HepG2 (cell line): ENCODE data around the gene DUSP15. TPM values are rescaled to one million over a fixed set of nuclear protein-coding genes. Genes with fewer than 3 reads are reported as not detected.
A peak's percentile ranks its signal among the peaks of the same experiment; 100 is the strongest.

Source experiments
- ARHGAP35 ChIP-seq: sonication (generic); formaldehyde crosslinking; IDR thresholded peaks from 2 replicates; pipeline ENCODE4 v1.9.0; 2022; ENCODE audit warnings: mild to moderate bottlenecking, inconsistent platforms, moderate library complexity, missing genetic modification reagents, borderline replicate concordance
- ATAD3A ChIP-seq: sonication (generic); formaldehyde crosslinking; IDR thresholded peaks from 2 replicates; pipeline ENCODE4 v1.4.0; 2020; ENCODE audit warnings: missing genetic modification reagents
- CENPT ChIP-seq: sonication (generic); formaldehyde crosslinking; IDR thresholded peaks from 2 replicates; pipeline ENCODE4 v1.8.0; 2022; ENCODE audit warnings: low read depth, mild to moderate bottlenecking, moderate library complexity, missing genetic modification reagents
- EP300 ChIP-seq, 3 experiments: sonication (generic) in 1 of 3; formaldehyde crosslinking in 1 of 3; IDR thresholded peaks; 2 replicates each; pipeline versions ENCODE4 v1.5.1 to v1.6.1; 2011 to 2020; ENCODE audit warnings: low read depth in 2 of 3, low read length in 2 of 3, borderline replicate concordance in 1 of 3, improper control_type of control experiment in 1 of 3, mild to moderate bottlenecking in 1 of 3, missing genetic modification reagents in 1 of 3, moderate library complexity in 1 of 3
- GPN1 ChIP-seq: sonication (generic); formaldehyde crosslinking; IDR thresholded peaks from 2 replicates; pipeline ENCODE4 v1.5.1; 2020; ENCODE audit warnings: missing genetic modification reagents, borderline replicate concordance
- KDM4B ChIP-seq: sonication (generic); formaldehyde crosslinking; IDR thresholded peaks from 2 replicates; pipeline ENCODE4 v1.4.0; 2020; ENCODE audit warnings: missing genetic modification reagents
- POLR2A ChIP-seq, 2 experiments: IDR thresholded peaks; 2 replicates each; pipeline ENCODE4 v1.6.1; 2011; ENCODE audit warnings: low read depth in 2 of 2, low read length in 2 of 2, mild to moderate bottlenecking in 1 of 2, moderate library complexity in 1 of 2; ENCODE audit not compliant: insufficient read depth in 1 of 2
- TAF15 ChIP-seq: fragments of 200-400 bp; formaldehyde crosslinking; IDR thresholded peaks from one replicate; pipeline ENCODE4 v1.6.1; 2018; ENCODE audit warnings: mild to moderate bottlenecking, low read depth, low read length; ENCODE audit not compliant: poor library complexity, severe bottlenecking
- TRIM24 ChIP-seq: sonication (generic); formaldehyde crosslinking; IDR thresholded peaks from 2 replicates; pipeline ENCODE4 v1.8.0; 2022; ENCODE audit warnings: mild to moderate bottlenecking, missing genetic modification reagents
- ZMYM4 ChIP-seq: sonication (generic); formaldehyde crosslinking; IDR thresholded peaks from 2 replicates; pipeline ENCODE4 v1.8.1; 2023; ENCODE audit warnings: mild to moderate bottlenecking, missing genetic modification reagents
- ZNF552 ChIP-seq: sonication (generic); formaldehyde crosslinking; IDR thresholded peaks from 2 replicates; pipeline ENCODE4 v1.9.0; 2022; ENCODE audit warnings: missing genetic modification reagents, mild to moderate bottlenecking, borderline replicate concordance
- ZNF619 ChIP-seq: sonication (generic); formaldehyde crosslinking; IDR thresholded peaks from 2 replicates; pipeline ENCODE4 v1.4.0; 2020; ENCODE audit warnings: mild to moderate bottlenecking, missing genetic modification reagents
- ZNF709 ChIP-seq: sonication (generic); formaldehyde crosslinking; IDR thresholded peaks from 2 replicates; pipeline ENCODE4 v1.5.0; 2020; ENCODE audit warnings: mild to moderate bottlenecking, missing genetic modification reagents
- ZNF720 ChIP-seq: sonication (generic); formaldehyde crosslinking; IDR thresholded peaks from 2 replicates; pipeline ENCODE4 v1.4.0; 2020; ENCODE audit warnings: missing genetic modification reagents
- ZNF749 ChIP-seq: sonication (generic); formaldehyde crosslinking; IDR thresholded peaks from 2 replicates; pipeline ENCODE4 v1.8.0; 2022; ENCODE audit warnings: mild to moderate bottlenecking, missing genetic modification reagents, moderate library complexity, borderline replicate concordance
- polyA plus RNA-seq, 8 experiments: library from polyadenylated mRNA; depleted of rRNA in 3 of 8; stranded (reverse) in 7 of 8; unstranded in 1 of 8; fragments of >200 nt; fragmentation: Illumina TruSeq in 4 of 8; extraction: Trizol in 4 of 8; gene quantifications; 2 replicates each; pipeline versions ENCODE4 v1.2.1 to v1.2.3, GENCODE V29; 2011 to 2016; ENCODE audit warnings: low read depth in 4 of 8, missing spikeins in 1 of 8, mixed read lengths in 1 of 8; ENCODE audit not compliant: insufficient read depth in 1 of 8
- total RNA-seq, 5 experiments: library from RNA; depleted of rRNA; stranded (reverse); fragments of >200 nt; fragmentation: Illumina TruSeq; extraction: Trizol; gene quantifications; 2 replicates each; pipeline ENCODE4 v1.2.3, GENCODE V29; 2016; ENCODE audit warnings: low read depth in 1 of 5
- TF ChIP-seq, protein P1 (sequence below): sonication (generic); formaldehyde crosslinking; IDR thresholded peaks from 2 replicates; pipeline ENCODE4 v1.4.0; 2020; ENCODE audit warnings: missing genetic modification reagents, borderline replicate concordance
- TF ChIP-seq, protein P2 (sequence below): sonication (generic); formaldehyde crosslinking; IDR thresholded peaks from 2 replicates; pipeline ENCODE4 v1.9.0; 2021; ENCODE audit warnings: missing genetic modification reagents, borderline replicate concordance
- TF ChIP-seq, protein P3 (sequence below): IDR thresholded peaks from 2 replicates; pipeline ENCODE4 v1.6.1; 2018; ENCODE audit warnings: missing genetic modification reagents
- TF ChIP-seq, protein P4 (sequence below): IDR thresholded peaks from 2 replicates; pipeline ENCODE4 v1.6.1; 2016; ENCODE audit warnings: mild to moderate bottlenecking

DUSP15 gene
- total and polyA plus RNA-seq, 2 of the 13 experiments (the other 11 are each of a cell fraction or from before 2014, with no cell fraction given) = 0.17 to 0.93 TPM

DNA sequence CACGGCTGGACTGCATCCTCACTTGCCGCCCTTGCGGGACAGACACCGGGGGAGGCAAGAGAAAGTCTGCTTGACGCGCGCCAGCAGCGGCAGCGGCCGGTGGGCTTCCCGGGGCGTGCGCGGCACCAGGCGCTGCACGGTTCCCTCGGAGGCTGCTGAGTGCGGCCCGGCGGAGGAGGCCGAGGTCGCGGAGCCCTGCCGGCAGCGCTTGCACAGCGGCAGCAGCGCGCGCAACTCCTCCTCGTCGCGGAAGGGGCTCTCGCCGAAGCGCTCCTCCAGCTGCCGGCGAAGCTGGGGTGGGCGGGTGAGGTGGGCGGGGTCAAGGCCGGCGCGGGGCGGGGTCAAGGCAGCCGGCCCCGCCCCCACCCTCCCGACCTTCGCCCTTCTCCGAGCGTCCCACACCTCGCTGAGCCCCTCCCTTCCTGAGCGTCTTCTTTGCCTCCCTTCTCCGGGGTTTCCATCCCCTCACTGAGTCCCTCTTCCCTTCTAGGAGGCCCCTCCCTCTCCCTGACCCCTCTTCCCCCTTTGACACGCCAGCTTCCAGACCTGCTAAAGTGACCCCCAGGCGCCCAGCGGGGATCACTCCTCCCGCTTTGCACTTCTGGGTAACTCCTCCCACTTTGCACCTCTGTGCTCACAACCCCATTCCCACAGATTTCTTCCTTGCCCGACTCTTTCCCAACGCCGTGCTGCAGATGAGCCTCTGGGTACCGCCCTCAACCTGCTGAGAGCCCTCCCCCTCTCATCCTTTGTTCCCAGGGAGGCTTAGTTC lies 8.8 kb downstream of the DUSP15 start (continued):
- TF ChIP-seq TRIM24 (CRISPR knock-in tag) = no peak
- TF ChIP-seq ZNF709 (CRISPR knock-in tag) = no peak
- TF ChIP-seq POLR2A (IDR thresholded peaks at IDR 0.05; ENCODE audit: insufficient read depth in 1 of 2, low read depth in 2 of 2, low read length in 2 of 2) = no peak
- peak; percentile 5; the same call in 1 of the 2 replicates for TF ChIP-seq ZNF552 (CRISPR knock-in tag)
- 0 out of 2 replicates have a peak, but pooled peaks have one; percentile 45 for TF ChIP-seq ZNF619 (CRISPR knock-in tag)
- TF ChIP-seq ZNF749 (CRISPR knock-in tag) = no peak
- no peak for TF ChIP-seq CENPT (CRISPR knock-in tag)
- no peak for TF ChIP-seq GPN1 (CRISPR knock-in tag)
- TF ChIP-seq, protein P1, sequence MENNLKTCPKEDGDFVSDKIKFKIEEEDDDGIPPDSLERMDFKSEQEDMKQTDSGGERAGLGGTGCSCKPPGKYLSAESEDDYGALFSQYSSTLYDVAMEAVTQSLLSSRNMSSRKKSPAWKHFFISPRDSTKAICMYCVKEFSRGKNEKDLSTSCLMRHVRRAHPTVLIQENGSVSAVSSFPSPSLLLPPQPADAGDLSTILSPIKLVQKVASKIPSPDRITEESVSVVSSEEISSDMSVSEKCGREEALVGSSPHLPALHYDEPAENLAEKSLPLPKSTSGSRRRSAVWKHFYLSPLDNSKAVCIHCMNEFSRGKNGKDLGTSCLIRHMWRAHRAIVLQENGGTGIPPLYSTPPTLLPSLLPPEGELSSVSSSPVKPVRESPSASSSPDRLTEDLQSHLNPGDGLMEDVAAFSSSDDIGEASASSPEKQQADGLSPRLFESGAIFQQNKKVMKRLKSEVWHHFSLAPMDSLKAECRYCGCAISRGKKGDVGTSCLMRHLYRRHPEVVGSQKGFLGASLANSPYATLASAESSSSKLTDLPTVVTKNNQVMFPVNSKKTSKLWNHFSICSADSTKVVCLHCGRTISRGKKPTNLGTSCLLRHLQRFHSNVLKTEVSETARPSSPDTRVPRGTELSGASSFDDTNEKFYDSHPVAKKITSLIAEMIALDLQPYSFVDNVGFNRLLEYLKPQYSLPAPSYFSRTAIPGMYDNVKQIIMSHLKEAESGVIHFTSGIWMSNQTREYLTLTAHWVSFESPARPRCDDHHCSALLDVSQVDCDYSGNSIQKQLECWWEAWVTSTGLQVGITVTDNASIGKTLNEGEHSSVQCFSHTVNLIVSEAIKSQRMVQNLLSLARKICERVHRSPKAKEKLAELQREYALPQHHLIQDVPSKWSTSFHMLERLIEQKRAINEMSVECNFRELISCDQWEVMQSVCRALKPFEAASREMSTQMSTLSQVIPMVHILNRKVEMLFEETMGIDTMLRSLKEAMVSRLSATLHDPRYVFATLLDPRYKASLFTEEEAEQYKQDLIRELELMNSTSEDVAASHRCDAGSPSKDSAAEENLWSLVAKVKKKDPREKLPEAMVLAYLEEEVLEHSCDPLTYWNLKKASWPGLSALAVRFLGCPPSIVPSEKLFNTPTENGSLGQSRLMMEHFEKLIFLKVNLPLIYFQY = no peak; the same call in 1 of the 2 replicates
- TF ChIP-seq, protein P2, sequence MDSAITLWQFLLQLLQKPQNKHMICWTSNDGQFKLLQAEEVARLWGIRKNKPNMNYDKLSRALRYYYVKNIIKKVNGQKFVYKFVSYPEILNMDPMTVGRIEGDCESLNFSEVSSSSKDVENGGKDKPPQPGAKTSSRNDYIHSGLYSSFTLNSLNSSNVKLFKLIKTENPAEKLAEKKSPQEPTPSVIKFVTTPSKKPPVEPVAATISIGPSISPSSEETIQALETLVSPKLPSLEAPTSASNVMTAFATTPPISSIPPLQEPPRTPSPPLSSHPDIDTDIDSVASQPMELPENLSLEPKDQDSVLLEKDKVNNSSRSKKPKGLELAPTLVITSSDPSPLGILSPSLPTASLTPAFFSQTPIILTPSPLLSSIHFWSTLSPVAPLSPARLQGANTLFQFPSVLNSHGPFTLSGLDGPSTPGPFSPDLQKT = no peak
- TF ChIP-seq, protein P3, sequence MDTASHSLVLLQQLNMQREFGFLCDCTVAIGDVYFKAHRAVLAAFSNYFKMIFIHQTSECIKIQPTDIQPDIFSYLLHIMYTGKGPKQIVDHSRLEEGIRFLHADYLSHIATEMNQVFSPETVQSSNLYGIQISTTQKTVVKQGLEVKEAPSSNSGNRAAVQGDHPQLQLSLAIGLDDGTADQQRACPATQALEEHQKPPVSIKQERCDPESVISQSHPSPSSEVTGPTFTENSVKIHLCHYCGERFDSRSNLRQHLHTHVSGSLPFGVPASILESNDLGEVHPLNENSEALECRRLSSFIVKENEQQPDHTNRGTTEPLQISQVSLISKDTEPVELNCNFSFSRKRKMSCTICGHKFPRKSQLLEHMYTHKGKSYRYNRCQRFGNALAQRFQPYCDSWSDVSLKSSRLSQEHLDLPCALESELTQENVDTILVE (CRISPR knock-in tag) = peak; percentile 58; the same call in 1 of the 2 replicates
- TF ChIP-seq, protein P4, sequence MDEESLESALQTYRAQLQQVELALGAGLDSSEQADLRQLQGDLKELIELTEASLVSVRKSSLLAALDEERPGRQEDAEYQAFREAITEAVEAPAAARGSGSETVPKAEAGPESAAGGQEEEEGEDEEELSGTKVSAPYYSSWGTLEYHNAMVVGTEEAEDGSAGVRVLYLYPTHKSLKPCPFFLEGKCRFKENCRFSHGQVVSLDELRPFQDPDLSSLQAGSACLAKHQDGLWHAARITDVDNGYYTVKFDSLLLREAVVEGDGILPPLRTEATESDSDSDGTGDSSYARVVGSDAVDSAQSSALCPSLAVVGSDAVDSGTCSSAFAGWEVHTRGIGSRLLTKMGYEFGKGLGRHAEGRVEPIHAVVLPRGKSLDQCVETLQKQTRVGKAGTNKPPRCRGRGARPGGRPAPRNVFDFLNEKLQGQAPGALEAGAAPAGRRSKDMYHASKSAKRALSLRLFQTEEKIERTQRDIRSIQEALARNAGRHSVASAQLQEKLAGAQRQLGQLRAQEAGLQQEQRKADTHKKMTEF (CRISPR knock-in tag) = 0 out of 2 replicates have a peak, but pooled peaks have one; percentile 16
- TF ChIP-seq ZNF720 (CRISPR knock-in tag) = no peak
- 0 out of 2 replicates have a peak, but pooled peaks have one; percentile 21 for TF ChIP-seq ATAD3A (CRISPR knock-in tag)
- TF ChIP-seq EP300 (IDR thresholded peaks at IDR 0.05; ENCODE audit: low read depth in 2 of 2, low read length in 2 of 2) = no peak; a peak in 1 of 4 replicates
- TF ChIP-seq EP300 (CRISPR knock-in tag; IDR thresholded peaks at IDR 0.05; ENCODE audit: borderline replicate concordance) = 0 out of 2 replicates have a peak, but pooled peaks have one; percentile 17
- TF ChIP-seq ZMYM4 (CRISPR knock-in tag) = peak; percentile 41; the same call in 1 of the 2 replicates
- peak; percentile 33 for TF ChIP-seq TAF15
- TF ChIP-seq KDM4B (CRISPR knock-in tag) = peak; percentile 60; the same call in 1 of the 2 replicates
- no peak for TF ChIP-seq ARHGAP35 (CRISPR knock-in tag)
